HEK293 (cell line): ENCODE data around the gene UBALD2.
A peak's percentile ranks its signal among the peaks of the same experiment; 100 is the strongest.

Experiments
- CTCF ChIA-PET: fragments of 350-600 bp; formaldehyde crosslinking; extraction: SDS; loops from one replicate; lab custom pipeline; 2021; ENCODE audit warnings: antibody characterized with exemption; lab: Yijun Ruan, JAX
- POLR2A ChIA-PET: fragments of 300-600 bp; formaldehyde crosslinking; extraction: SDS; loops from one replicate; lab custom pipeline; 2020; ENCODE audit warnings: antibody characterized with exemption, inconsistent platforms; lab: Yijun Ruan, JAX
- H3K27ac ChIP-seq: fragments of 200-500 bp; sonication (Bioruptor generic); 2 replicates; pipeline ENCODE4 v1.5.1; 2014; ENCODE audit warnings: low read depth, low read length, control low read depth, inconsistent platforms; ENCODE audit errors: extremely low read depth
- H3K36me3 ChIP-seq, 2 experiments: fragments of 200-500 bp in 1 of 2; sonication (Bioruptor generic) in 1 of 2; 1 replicate in 1 of 2; 2 replicates in 1 of 2; pipeline ENCODE4 v1.5.1; 2014 to 2017; ENCODE audit warnings: inconsistent platforms in 2 of 2, low read length in 2 of 2; ENCODE audit not compliant: control insufficient read depth in 2 of 2, insufficient read depth in 1 of 2
- H3K4me1 ChIP-seq: fragments of 200-500 bp; sonication (Bioruptor generic); 2 replicates; pipeline ENCODE4 v1.5.1; 2014; ENCODE audit warnings: mild to moderate bottlenecking, low read length, inconsistent platforms; ENCODE audit not compliant: control insufficient read depth, insufficient read depth
- H3K4me3 ChIP-seq: 2 replicates; pipeline ENCODE4 v1.5.1; 2011; ENCODE audit warnings: low read depth, mild to moderate bottlenecking, control low read depth, low read length, moderate library complexity
- H3K9me3 ChIP-seq: fragments of 200-500 bp; sonication (Bioruptor generic); 2 replicates; pipeline ENCODE4 v1.5.1; 2014; ENCODE audit warnings: low read depth, low read length, inconsistent platforms; ENCODE audit not compliant: control insufficient read depth, insufficient read depth
- FEZF1 ChIP-seq: fragments of 450-650 bp; formaldehyde crosslinking; IDR thresholded peaks from 2 replicates; pipeline ENCODE4 v1.5.1; 2016; ENCODE audit warnings: missing biosample characterization, missing genetic modification characterization
- GLIS2 ChIP-seq: fragments of 450-650 bp; formaldehyde crosslinking; IDR thresholded peaks from 2 replicates; pipeline ENCODE4 v1.5.1; 2016; ENCODE audit warnings: missing biosample characterization, missing genetic modification characterization
- REPIN1 ChIP-seq: fragments of 450-650 bp; formaldehyde crosslinking; IDR thresholded peaks from 2 replicates; pipeline ENCODE4 v1.5.1; 2017; ENCODE audit warnings: missing biosample characterization, missing genetic modification characterization, low read depth
- TSHZ1 ChIP-seq: fragments of 450-650 bp; formaldehyde crosslinking; IDR thresholded peaks from 2 replicates; pipeline ENCODE4 v1.5.1; 2016; ENCODE audit warnings: missing biosample characterization, missing genetic modification characterization, borderline replicate concordance
- ZBTB17 ChIP-seq: fragments of 450-650 bp; formaldehyde crosslinking; IDR thresholded peaks from 2 replicates; pipeline ENCODE4 v1.5.1; 2016; ENCODE audit warnings: missing biosample characterization, missing genetic modification characterization
- ZIC2 ChIP-seq: fragments of 450-650 bp; formaldehyde crosslinking; IDR thresholded peaks from 2 replicates; pipeline ENCODE4 v1.5.1; 2016; ENCODE audit warnings: missing biosample characterization, missing genetic modification characterization
- ZNF132 ChIP-seq: fragments of 450-650 bp; formaldehyde crosslinking; IDR thresholded peaks from 2 replicates; pipeline ENCODE4 v1.5.1; 2017; ENCODE audit warnings: missing biosample characterization, missing genetic modification characterization, borderline replicate concordance
- ZNF24 ChIP-seq: fragments of 450-650 bp; formaldehyde crosslinking; IDR thresholded peaks from 2 replicates; pipeline ENCODE4 v1.5.1; 2016; ENCODE audit warnings: missing biosample characterization, missing genetic modification characterization
- ZNF324 ChIP-seq: fragments of 450-650 bp; formaldehyde crosslinking; IDR thresholded peaks from 2 replicates; pipeline ENCODE4 v1.5.1; 2016; ENCODE audit warnings: missing biosample characterization, missing genetic modification characterization
- ZNF510 ChIP-seq: fragments of 450-650 bp; formaldehyde crosslinking; IDR thresholded peaks from 2 replicates; pipeline ENCODE4 v1.5.1; 2018; ENCODE audit warnings: mild to moderate bottlenecking, missing genetic modification characterization, missing biosample characterization; ENCODE audit not compliant: insufficient replicate concordance
- ZNF600 ChIP-seq: fragments of 450-650 bp; formaldehyde crosslinking; IDR thresholded peaks from 2 replicates; pipeline ENCODE4 v1.5.1; 2016; ENCODE audit warnings: missing biosample characterization, missing genetic modification characterization
- ZNF624 ChIP-seq: fragments of 450-650 bp; formaldehyde crosslinking; IDR thresholded peaks from 2 replicates; pipeline ENCODE4 v1.5.1; 2017; ENCODE audit warnings: missing biosample characterization, missing genetic modification characterization
- ZNF76 ChIP-seq: fragments of 450-650 bp; formaldehyde crosslinking; IDR thresholded peaks from 2 replicates; pipeline ENCODE4; 2016; ENCODE audit warnings: low read depth, missing biosample characterization, missing genetic modification characterization, borderline replicate concordance
- ZNF768 ChIP-seq: fragments of 450-650 bp; formaldehyde crosslinking; IDR thresholded peaks from 2 replicates; pipeline ENCODE4 v1.5.1; 2018; ENCODE audit warnings: missing biosample characterization, mild to moderate bottlenecking, missing genetic modification characterization
- ZNF792 ChIP-seq: fragments of 450-650 bp; formaldehyde crosslinking; IDR thresholded peaks from 2 replicates; pipeline ENCODE4 v1.5.1; 2016; ENCODE audit warnings: missing biosample characterization, missing genetic modification characterization
- ZSCAN16 ChIP-seq: fragments of 450-650 bp; formaldehyde crosslinking; IDR thresholded peaks from 2 replicates; pipeline ENCODE4 v1.5.1; 2016; ENCODE audit warnings: missing biosample characterization, missing genetic modification characterization
- TF ChIP-seq, protein P1 (sequence below): fragments of 450-650 bp; formaldehyde crosslinking; IDR thresholded peaks from 2 replicates; pipeline ENCODE4 v1.5.1; 2016; ENCODE audit warnings: missing biosample characterization, missing genetic modification characterization
- TF ChIP-seq, protein P2 (sequence below): fragments of 450-650 bp; formaldehyde crosslinking; IDR thresholded peaks from 2 replicates; pipeline ENCODE4 v1.5.1; 2016; ENCODE audit warnings: missing biosample characterization, missing genetic modification characterization

Gene UBALD2

GRCh38 chr17:76274112-76274956 lies 9.2 kb downstream of the UBALD2 start (continued):
- TF ChIP-seq, protein P1, sequence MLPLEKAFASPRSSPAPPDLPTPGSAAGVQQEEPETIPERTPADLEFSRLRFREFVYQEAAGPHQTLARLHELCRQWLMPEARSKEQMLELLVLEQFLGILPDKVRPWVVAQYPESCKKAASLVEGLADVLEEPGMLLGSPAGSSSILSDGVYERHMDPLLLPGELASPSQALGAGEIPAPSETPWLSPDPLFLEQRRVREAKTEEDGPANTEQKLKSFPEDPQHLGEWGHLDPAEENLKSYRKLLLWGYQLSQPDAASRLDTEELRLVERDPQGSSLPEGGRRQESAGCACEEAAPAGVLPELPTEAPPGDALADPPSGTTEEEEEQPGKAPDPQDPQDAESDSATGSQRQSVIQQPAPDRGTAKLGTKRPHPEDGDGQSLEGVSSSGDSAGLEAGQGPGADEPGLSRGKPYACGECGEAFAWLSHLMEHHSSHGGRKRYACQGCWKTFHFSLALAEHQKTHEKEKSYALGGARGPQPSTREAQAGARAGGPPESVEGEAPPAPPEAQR = no peak
- TF ChIP-seq ZNF132 (tag by site-specific recombination) (no peak), ZNF324 (no peak), ZNF768 (tag by site-specific recombination) (peak; percentile 96; the same call in 1 of the 2 replicates), FEZF1 (tag by site-specific recombination) (no peak), REPIN1 (tag by site-specific recombination) (no peak), ZSCAN16 (no peak)

DNA sequence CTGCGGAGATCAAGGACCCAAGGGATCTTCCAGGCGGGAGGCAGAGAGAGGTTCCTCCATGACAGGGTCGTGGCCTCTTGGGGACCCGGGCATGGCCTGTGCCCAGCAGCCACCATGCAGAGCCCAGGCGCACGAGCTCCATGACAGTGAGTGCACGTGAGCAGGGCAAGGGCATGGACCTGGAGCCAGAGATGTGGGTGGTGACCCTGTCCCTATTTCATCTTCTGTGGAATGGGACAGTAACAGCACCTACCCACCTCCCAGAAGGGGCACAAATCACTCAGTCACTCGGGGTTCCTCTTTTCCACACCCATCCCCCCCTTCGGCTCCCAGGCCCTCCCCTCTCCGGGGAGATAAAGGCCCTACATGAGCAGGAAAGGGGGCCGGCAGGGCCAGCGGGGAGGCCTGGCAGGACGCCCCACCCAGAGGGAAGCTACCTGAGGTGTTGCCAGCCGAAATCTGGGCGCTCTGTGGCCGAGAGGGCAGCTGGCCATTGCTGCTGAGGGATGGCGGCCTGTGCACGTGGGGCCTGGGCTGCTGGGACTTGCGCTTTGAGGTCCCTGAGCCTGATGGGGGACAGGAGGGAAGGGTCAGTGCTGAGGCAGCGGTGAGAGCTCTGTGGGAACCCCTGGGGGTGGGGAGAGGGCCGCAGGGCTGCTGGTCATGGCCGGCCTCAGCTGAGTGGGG lies 10.4 kb downstream of the UBALD2 start:
- TF ChIP-seq ZNF510 (tag by site-specific recombination) (no peak), ZNF76 (no peak), GLIS2 (peak; percentile 33; the same call in 1 of the 2 replicates), ZIC2 (tag by site-specific recombination) (peak; percentile 7; the same call in 1 of the 2 replicates), ZNF600 (no peak)
- TF ChIP-seq, protein P1 = no peak
- Histone ChIP-seq H3K9me3 (no peaks in the 10 kb centered on the region), H3K27ac (no peak overlapping the region), H3K36me3 (peaks cover 0 to 14% of the 10 kb centered on the region in 2 experiments; a peak in 1 of 3 replicates), H3K4me3 (no peak overlapping the region), H3K4me1 (no peaks in the 10 kb centered on the region)
- CTCF ChIA-PET = interaction anchor here (0.7 to 1.7 kb wide), 5 partner anchors 91 to 273 kb away, joined by 3 to 5 read pairs (median 3); no protein-coding TSS in a partner anchor
- POLR2A ChIA-PET = interaction anchor here (0.9 kb wide), 1 partner anchor 9 kb away, joined by 3 read pairs; no protein-coding TSS in a partner anchor

DNA sequence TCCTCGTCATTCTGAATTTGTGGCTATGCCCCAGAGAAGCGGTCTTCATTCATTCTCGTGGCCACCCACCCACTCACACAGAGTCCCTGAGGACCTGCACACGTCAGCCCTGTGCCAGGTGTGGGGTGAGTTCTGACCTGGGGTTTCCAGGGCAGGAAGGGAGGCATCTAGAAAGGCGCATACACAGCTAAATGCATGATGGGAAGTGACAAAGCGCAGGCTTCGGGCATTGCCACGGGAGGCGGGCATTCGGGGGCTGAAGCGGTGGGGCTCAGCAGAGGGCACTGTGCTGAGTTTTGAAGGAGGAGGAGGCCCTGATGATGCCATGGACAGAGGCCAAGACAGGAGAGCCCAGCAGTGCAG lies 10.9 kb downstream of the UBALD2 start:
- no peaks in the 10 kb centered on the region for H3K9me3 ChIP-seq
- H3K36me3 ChIP-seq = peaks cover 0 to 9% of the 10 kb centered on the region in 2 experiments; a peak in 1 of 3 replicates
- H3K4me3 ChIP-seq = no peak overlapping the region
- no peaks in the 10 kb centered on the region for H3K4me1 ChIP-seq
- ChIA-PET POLR2A (interaction anchor here (0.9 kb wide), 1 partner anchor 8 kb away, joined by 3 read pairs; no protein-coding TSS in a partner anchor), CTCF (no interaction called here)
- TF ChIP-seq TSHZ1 (tag by site-specific recombination) (no peak), ZNF792 (tag by site-specific recombination) (no peak), ZNF24 (no peak), ZNF624 (no peak), ZBTB17 (tag by site-specific recombination) (no peak)
- TF ChIP-seq, protein P2, sequence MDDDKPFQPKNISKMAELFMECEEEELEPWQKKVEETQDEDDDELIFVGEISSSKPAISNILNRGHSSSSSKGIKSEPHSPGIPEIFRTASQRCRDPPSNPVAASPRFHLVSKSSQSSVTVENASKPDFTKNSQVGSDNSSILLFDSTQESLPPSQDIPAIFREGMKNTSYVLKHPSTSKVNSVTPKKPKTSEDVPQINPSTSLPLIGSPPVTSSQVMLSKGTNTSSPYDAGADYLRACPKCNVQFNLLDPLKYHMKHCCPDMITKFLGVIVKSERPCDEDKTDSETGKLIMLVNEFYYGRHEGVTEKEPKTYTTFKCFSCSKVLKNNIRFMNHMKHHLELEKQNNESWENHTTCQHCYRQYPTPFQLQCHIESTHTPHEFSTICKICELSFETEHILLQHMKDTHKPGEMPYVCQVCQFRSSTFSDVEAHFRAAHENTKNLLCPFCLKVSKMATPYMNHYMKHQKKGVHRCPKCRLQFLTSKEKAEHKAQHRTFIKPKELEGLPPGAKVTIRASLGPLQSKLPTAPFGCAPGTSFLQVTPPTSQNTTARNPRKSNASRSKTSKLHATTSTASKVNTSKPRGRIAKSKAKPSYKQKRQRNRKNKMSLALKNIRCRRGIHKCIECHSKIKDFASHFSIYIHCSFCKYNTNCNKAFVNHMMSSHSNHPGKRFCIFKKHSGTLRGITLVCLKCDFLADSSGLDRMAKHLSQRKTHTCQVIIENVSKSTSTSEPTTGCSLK (tag by site-specific recombination) = no peak
- TF ChIP-seq, all 188 proteins: peak for 0
- H3K27ac ChIP-seq = no peak overlapping the region
